ENCODE results near the gene USP34.

USP34 gene

DNA sequence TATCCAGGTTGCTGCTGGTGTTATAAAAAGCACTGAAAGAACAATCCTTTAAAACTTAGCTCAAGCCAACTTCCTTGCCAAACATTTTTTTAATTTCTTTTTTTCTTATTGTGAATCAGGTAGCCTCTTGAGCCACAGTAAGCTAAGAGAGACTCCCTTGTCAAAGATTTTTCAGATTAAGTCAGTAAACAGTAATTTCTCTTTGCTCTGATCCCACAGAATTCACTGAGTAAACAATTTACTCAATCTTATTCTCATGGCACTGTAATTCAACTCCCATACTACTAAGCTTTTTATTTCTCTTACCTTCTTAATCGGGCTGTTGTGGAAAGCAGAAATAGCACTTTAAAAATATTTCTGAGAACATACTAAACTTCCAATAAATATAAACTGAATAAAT lies 226.2 kb downstream of the USP34 start:
- no peak for TF ChIP-seq CTCF (IDR thresholded peaks at IDR 0.05; ENCODE audit: low read length, missing control alignments)
- DNase-seq (ENCODE audit: low read depth), result no peak
- no peak overlapping the region for H3K4me3 ChIP-seq (replicated peaks; ENCODE audit: low read depth, low read length)

- TF ChIP-seq CTCF (IDR thresholded peaks at IDR 0.05; ENCODE audit: low read length, missing control alignments), result no peak
Observed at GRCh38 chr2:61241266-61241665, 229.6 kb downstream of the USP34 start.

GRCh38 chr2:61238219-61239012 lies 232.5 kb downstream of the USP34 start:
- no peak for TF ChIP-seq CTCF (IDR thresholded peaks at IDR 0.05; ENCODE audit: low read length, missing control alignments)
- H3K4me3 ChIP-seq (replicated peaks; ENCODE audit: low read depth, low read length), result no peak overlapping the region
- DNase-seq (ENCODE audit: low read depth), result no peak

More at GRCh38 chr2:61241266-61241665, 229.6 kb downstream of the USP34 start:
- DNase-seq (ENCODE audit: low read depth), result no peak
- H3K4me3 ChIP-seq (replicated peaks; ENCODE audit: low read depth, low read length), result no peak overlapping the region

- H3K4me3 ChIP-seq (replicated peaks; ENCODE audit: low read depth, low read length), result no peak overlapping the region
- no peak for DNase-seq (ENCODE audit: low read depth)
- TF ChIP-seq CTCF (IDR thresholded peaks at IDR 0.05; ENCODE audit: low read length, missing control alignments), result no peak
Observed at GRCh38 chr2:61235716-61236115, 235.2 kb downstream of the USP34 start.

DNA sequence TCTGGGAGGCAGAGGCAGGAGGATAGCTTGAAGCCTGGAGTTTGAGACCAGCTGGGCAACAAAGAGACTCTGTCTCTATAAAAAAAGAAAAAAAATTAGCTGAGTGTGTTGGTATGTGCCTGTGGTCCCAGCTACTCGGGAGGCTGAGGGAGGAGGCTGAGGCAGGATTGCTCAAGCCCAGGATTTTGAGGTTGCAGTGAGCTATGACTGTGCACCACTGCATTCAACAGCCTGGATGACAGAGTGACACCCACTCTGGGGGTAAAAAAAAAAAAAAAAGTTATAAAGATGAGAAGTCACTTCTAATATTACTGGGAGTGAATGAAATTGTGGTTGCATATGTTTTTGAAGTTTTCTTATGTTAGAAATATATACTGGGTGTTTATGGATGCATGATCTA lies 237.3 kb downstream of the USP34 start:
- no peak overlapping the region for H3K4me3 ChIP-seq (replicated peaks; ENCODE audit: low read depth, low read length)
- no peak for TF ChIP-seq CTCF (IDR thresholded peaks at IDR 0.05; ENCODE audit: low read length, missing control alignments)
- no peak for DNase-seq (ENCODE audit: low read depth)

GRCh38 chr2:61229936-61230335 lies 241.0 kb downstream of the USP34 start:
- no peak overlapping the region for H3K4me3 ChIP-seq (replicated peaks; ENCODE audit: low read depth, low read length)
- DNase-seq (ENCODE audit: low read depth), result no peak
- TF ChIP-seq CTCF (IDR thresholded peaks at IDR 0.05; ENCODE audit: low read length, missing control alignments), result no peak

DNA sequence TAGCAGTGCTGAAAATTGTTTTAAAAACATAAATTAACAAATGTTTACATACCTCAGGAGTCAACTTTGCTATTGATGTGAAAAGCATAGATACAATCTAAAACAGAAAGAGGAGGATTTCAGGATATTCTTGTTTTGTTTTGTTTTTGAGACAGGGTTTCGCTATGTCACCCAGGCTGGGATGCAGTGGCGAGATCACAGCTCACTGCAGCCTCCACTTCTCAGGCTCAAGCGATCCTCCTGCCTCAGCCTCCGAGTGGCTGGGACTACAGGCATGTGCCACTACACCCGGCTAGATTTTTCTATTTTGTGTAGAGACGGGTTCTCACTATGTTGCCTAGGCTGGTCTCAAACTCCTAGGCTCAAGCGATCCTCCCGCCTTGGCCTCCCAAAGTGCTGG lies 248.3 kb downstream of the USP34 start:
- DNase-seq (ENCODE audit: low read depth), result no peak
- no peak overlapping the region for H3K4me3 ChIP-seq (replicated peaks; ENCODE audit: low read depth, low read length)
- TF ChIP-seq CTCF (IDR thresholded peaks at IDR 0.05; ENCODE audit: low read length, missing control alignments), result no peak

All from fibroblast of pulmonary artery (primary cell).